OCI-LY1 (cell line): Measurements from ENCODE around the gene ENPEP.

Source experiments
- H2AFZ ChIP-seq: fragments of 200-600 bp; sonication (generic), shearing (Covaris generic); 2 replicates; pipeline ENCODE4 v1.6.0; 2014; ENCODE audit warnings: antibody characterized with exemption, mild to moderate bottlenecking, low read length
- H3F3A ChIP-seq: fragments of 200-600 bp; sonication (generic), shearing (Covaris generic); 2 replicates; pipeline ENCODE4 v1.6.0; 2014; ENCODE audit warnings: mild to moderate bottlenecking, antibody characterized with exemption, low read length, moderate library complexity; ENCODE audit not compliant: insufficient read depth
- H3K27ac ChIP-seq: fragments of 200-600 bp; sonication (generic); 2 replicates; pipeline ENCODE4 v1.5.1; 2014; ENCODE audit warnings: low read length, mixed run types, mild to moderate bottlenecking, low read depth; ENCODE audit not compliant: poor library complexity, severe bottlenecking
- H3K27me3 ChIP-seq: fragments of 200-600 bp; sonication (generic); 2 replicates; pipeline ENCODE4 v1.6.0; 2014; ENCODE audit warnings: antibody characterized with exemption, mild to moderate bottlenecking, low read length, moderate library complexity; ENCODE audit not compliant: insufficient read depth
- H3K36me3 ChIP-seq: fragments of 200-600 bp; sonication (generic); 2 replicates; pipeline ENCODE4 v1.6.1; 2014; ENCODE audit warnings: mild to moderate bottlenecking, antibody characterized with exemption, low read length, moderate library complexity, mixed read lengths; ENCODE audit not compliant: insufficient read depth
- H3K4me1 ChIP-seq: fragments of 200-600 bp; sonication (generic); 2 replicates; pipeline ENCODE4 v1.5.1; 2014; ENCODE audit warnings: mild to moderate bottlenecking, low read length, moderate library complexity; ENCODE audit not compliant: insufficient read depth, severe bottlenecking
- H3K4me2 ChIP-seq: fragments of 200-600 bp; sonication (generic), shearing (Covaris generic); 2 replicates; pipeline ENCODE4 v1.6.1; 2014; ENCODE audit warnings: low read length
- H3K4me3 ChIP-seq: fragments of 200-600 bp; sonication (generic); 2 replicates; pipeline ENCODE4 v1.5.1; 2014; ENCODE audit warnings: low read length, low read depth, mild to moderate bottlenecking, mixed read lengths; ENCODE audit not compliant: poor library complexity, severe bottlenecking
- H3K79me2 ChIP-seq: fragments of 200-600 bp; shearing (Covaris generic); 2 replicates; pipeline ENCODE4 v1.6.1; 2016; ENCODE audit warnings: mixed run types, low read length, mixed read lengths; ENCODE audit not compliant: insufficient read depth
- H3K9ac ChIP-seq: fragments of 200-600 bp; sonication (generic), shearing (Covaris generic); 2 replicates; pipeline ENCODE4 v1.6.1; 2014; ENCODE audit warnings: mild to moderate bottlenecking, low read length, mixed read lengths
- H3K9me2 ChIP-seq: fragments of 200-600 bp; sonication (generic), shearing (Covaris generic); 2 replicates; pipeline ENCODE4 v1.6.1; 2014; ENCODE audit warnings: low read depth, mild to moderate bottlenecking, low read length, mixed read lengths
- H3K9me3 ChIP-seq: fragments of 200-600 bp; shearing (Covaris generic); 2 replicates; pipeline ENCODE4 v1.6.1; 2014; ENCODE audit warnings: low read length, mixed read lengths
- H4K20me1 ChIP-seq: fragments of 200-600 bp; sonication (generic), shearing (Covaris generic); 2 replicates; pipeline ENCODE4 v1.6.0; 2016; ENCODE audit warnings: mild to moderate bottlenecking, low read length; ENCODE audit not compliant: insufficient read depth
- EZH2 ChIP-seq: fragments of 200-600 bp; sonication (generic), shearing (Covaris generic); IDR thresholded peaks from 2 replicates; pipeline ENCODE4 v1.8.0; 2017; ENCODE audit warnings: borderline replicate concordance, mixed run types, mild to moderate bottlenecking, antibody characterized with exemption, low read length, moderate library complexity, mixed read lengths
- TF ChIP-seq, protein P1 (sequence below): fragments of 200-600 bp; sonication (generic), shearing (Covaris generic); IDR thresholded peaks from 2 replicates; pipeline ENCODE4 v1.5.1; 2017; ENCODE audit warnings: mild to moderate bottlenecking, antibody characterized with exemption, low read length, moderate library complexity, mixed read lengths

The ENPEP gene

DNA sequence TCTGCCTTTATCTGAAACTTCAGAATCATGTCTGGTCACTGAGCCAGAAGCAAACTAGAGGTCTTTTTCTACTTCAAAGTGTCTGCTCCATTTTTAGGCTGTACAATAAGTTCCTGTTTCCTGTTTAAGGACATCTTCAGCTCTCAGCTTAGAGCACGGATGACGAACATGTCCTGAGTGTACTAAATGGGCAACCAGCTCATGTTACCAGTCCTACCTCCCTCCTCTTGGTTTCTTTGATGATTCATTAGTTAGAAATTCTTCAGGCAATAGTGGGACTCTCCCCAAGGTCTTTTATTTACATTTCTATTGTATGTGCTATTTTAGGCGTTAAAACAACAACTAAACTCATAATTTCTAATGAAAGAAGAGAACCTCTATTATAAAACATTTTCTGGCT, 58.0 kb downstream of the ENPEP start:
- Histone ChIP-seq H4K20me1 (no peaks in the 10 kb centered on the region), H3K4me1 (no peaks in the 10 kb centered on the region), H3K27ac (no peak overlapping the region), H3K27me3 (no peaks in the 10 kb centered on the region), H3K79me2 (no peaks in the 10 kb centered on the region), H3K4me3 (no peak overlapping the region), H3K9me3 (no peaks in the 10 kb centered on the region), H3K36me3 (no peaks in the 10 kb centered on the region), H3F3A (no peaks in the 10 kb centered on the region), H3K9me2 (no peaks in the 10 kb centered on the region), H3K9ac (no peak overlapping the region), H3K4me2 (no peak overlapping the region), H2AFZ (no peak overlapping the region)
- TF ChIP-seq, protein P1, sequence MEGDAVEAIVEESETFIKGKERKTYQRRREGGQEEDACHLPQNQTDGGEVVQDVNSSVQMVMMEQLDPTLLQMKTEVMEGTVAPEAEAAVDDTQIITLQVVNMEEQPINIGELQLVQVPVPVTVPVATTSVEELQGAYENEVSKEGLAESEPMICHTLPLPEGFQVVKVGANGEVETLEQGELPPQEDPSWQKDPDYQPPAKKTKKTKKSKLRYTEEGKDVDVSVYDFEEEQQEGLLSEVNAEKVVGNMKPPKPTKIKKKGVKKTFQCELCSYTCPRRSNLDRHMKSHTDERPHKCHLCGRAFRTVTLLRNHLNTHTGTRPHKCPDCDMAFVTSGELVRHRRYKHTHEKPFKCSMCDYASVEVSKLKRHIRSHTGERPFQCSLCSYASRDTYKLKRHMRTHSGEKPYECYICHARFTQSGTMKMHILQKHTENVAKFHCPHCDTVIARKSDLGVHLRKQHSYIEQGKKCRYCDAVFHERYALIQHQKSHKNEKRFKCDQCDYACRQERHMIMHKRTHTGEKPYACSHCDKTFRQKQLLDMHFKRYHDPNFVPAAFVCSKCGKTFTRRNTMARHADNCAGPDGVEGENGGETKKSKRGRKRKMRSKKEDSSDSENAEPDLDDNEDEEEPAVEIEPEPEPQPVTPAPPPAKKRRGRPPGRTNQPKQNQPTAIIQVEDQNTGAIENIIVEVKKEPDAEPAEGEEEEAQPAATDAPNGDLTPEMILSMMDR: no peak
- no peak for TF ChIP-seq EZH2

DNA sequence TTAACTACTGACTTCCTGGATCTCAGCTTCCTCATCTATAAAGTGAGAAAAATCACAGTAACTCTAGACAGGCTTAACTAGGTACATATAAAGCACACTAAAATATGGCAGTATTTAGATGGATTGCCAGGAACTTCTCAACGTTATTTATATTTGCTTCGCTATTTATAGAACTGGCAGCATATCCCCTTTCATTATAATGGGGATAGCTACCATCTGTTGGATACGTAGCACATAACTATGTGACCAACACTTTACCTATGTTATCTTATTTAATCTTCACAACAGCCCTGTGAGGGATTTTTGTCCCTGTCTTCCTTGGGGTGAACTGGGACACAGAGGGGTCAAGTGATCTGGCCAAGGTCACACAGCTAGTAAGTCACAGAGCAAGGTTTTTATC, 64.6 kb downstream of the ENPEP start:
- Histone ChIP-seq H3K27me3 (no peaks in the 10 kb centered on the region), H3K4me1 (no peaks in the 10 kb centered on the region), H3K27ac (no peak overlapping the region), H3K9me3 (no peaks in the 10 kb centered on the region), H3K36me3 (no peaks in the 10 kb centered on the region), H3K79me2 (no peaks in the 10 kb centered on the region), H3K9ac (no peak overlapping the region), H4K20me1 (no peaks in the 10 kb centered on the region), H3F3A (no peaks in the 10 kb centered on the region), H3K4me2 (no peak overlapping the region), H3K4me3 (no peak overlapping the region), H2AFZ (no peak overlapping the region), H3K9me2 (no peaks in the 10 kb centered on the region)
- TF ChIP-seq, protein P1: no peak
- no peak for TF ChIP-seq EZH2

DNA sequence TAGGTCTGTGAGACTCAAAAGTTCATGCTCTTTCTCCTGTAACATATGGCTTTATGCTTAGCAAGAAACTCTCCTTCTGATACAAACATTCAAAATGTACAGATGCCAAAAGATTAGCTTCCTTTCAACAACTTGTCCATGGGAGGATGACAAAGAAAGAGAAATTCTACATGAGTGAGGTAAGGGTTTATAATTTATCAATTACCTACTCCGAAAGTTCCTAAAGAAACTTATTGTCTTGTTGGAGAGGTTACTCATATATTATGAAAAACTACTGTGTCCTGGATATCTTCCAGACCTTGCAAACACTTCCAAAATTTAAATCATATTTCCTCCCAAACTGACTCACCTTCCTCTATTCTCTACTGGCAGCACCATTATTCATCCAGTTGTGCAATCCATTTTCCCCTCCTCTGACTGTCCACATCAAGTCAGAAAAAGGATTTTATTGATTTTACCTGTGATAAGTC, 65.1 kb downstream of the ENPEP start:
- no peaks in the 10 kb centered on the region for H3F3A ChIP-seq
- H3K4me3 ChIP-seq: no peak overlapping the region
- no peak overlapping the region for H2AFZ ChIP-seq
- TF ChIP-seq, protein P1: no peak
- no peak for TF ChIP-seq EZH2
- H3K4me1 ChIP-seq: no peaks in the 10 kb centered on the region
- no peaks in the 10 kb centered on the region for H3K36me3 ChIP-seq
- H3K9me3 ChIP-seq: no peaks in the 10 kb centered on the region
- no peak overlapping the region for H3K27ac ChIP-seq
- no peaks in the 10 kb centered on the region for H4K20me1 ChIP-seq
- H3K9me2 ChIP-seq: no peaks in the 10 kb centered on the region
- H3K9ac ChIP-seq: no peak overlapping the region
- H3K79me2 ChIP-seq: no peaks in the 10 kb centered on the region
- H3K27me3 ChIP-seq: no peaks in the 10 kb centered on the region
- no peak overlapping the region for H3K4me2 ChIP-seq
